Activated B cell treated with CpG ODN at 0.5 μM for 24 hours (primary cell): Measurements from ENCODE around the gene SLC7A5. TPM values are rescaled to one million over a fixed set of nuclear protein-coding genes. Genes with fewer than 3 reads are reported as not detected.

Source experiments
- ATAC-seq: fragments of 200-7000 bp; cut with Tn5 transposase; one replicate; pipeline ENCODE4 v1.10.0; 2021; ENCODE audit warnings: low read depth, mild to moderate bottlenecking, moderate library complexity
- CTCF ChIA-PET: fragments of 350-600 bp; sonication (Branson Sonifier 250); formaldehyde crosslinking; loops from one replicate; lab custom pipeline; 2021; ENCODE audit warnings: antibody characterized with exemption; lab: Charles Lee
- POLR2A ChIA-PET: fragments of 350-600 bp; sonication (Branson Sonifier 250); formaldehyde crosslinking; loops from one replicate; lab custom pipeline; 2021; ENCODE audit warnings: antibody characterized with exemption; lab: Charles Lee
- DNase-seq: peaks from one replicate; pipeline ENCODE4 v3.0.0; 2022
- H3K27ac Mint-ChIP-seq: one replicate; pipeline ENCODE4 v1.8.0; 2020; ENCODE audit warnings: mixed read lengths
- H3K27me3 Mint-ChIP-seq: one replicate; pipeline ENCODE4 v1.8.0; 2021; ENCODE audit warnings: mixed read lengths
- H3K36me3 Mint-ChIP-seq: one replicate; pipeline ENCODE4 v1.8.0; 2021; ENCODE audit warnings: low read depth, mixed read lengths
- H3K4me1 Mint-ChIP-seq: one replicate; pipeline ENCODE4 v1.8.0; 2021; ENCODE audit warnings: mixed read lengths
- H3K4me3 Mint-ChIP-seq: one replicate; pipeline ENCODE4 v1.8.0; 2020; ENCODE audit warnings: mild to moderate bottlenecking, mixed read lengths
- H3K9me3 Mint-ChIP-seq: one replicate; pipeline ENCODE4 v1.8.0; 2020; ENCODE audit warnings: mixed read lengths
- CTCF ChIP-seq: fragments of 200-600 bp; IDR thresholded peaks from one replicate; pipeline ENCODE4 v1.8.0; 2022; ENCODE audit warnings: antibody characterized with exemption, mild to moderate bottlenecking
- intact Hi-C: fragments of 100-400 bp; cut with micrococcal nuclease; formaldehyde crosslinking; loops from one replicate; pipeline ENCODE4 v1.15.1; 2024
- total RNA-seq: library from RNA; stranded (reverse); gene quantifications from 2 replicates; pipeline ENCODE4 v1.2.3, GENCODE V29; 2022

SLC7A5 gene
- total RNA-seq, 1 donor from 2014 or later = 111 TPM

GRCh38 chr16:87853411-87854052 lies 15.8 kb downstream of the SLC7A5 start:
- Mint-ChIP-seq H3K4me3 (peak overlapping the region; percentile 70), H3K36me3 (peaks cover 60% of the 10 kb centered on the region), H3K27ac (peak overlapping the region; percentile 71), H3K9me3 (no peaks in the 10 kb centered on the region), H3K27me3 (no peaks in the 10 kb centered on the region), H3K4me1 (peaks cover 44% of the 10 kb centered on the region)
- intact Hi-C loops = loop anchor here (1.0 to 2.0 kb wide), 2 partner anchors 21 to 43 kb away; no protein-coding TSS in a partner anchor
- peak; percentile 73 for DNase-seq
- no peak for TF ChIP-seq CTCF
- POLR2A ChIA-PET = interaction anchor here (0.7 to 4.4 kb wide), 10 partner anchors 12 to 88 kb away, joined by 3 to 54 read pairs (median 5); partner anchors contain the start of genes KLHDC4 and SLC7A5
- CTCF ChIA-PET = interaction anchor here (1.1 to 1.9 kb wide), 4 partner anchors 15 to 75 kb away, joined by 3 to 13 read pairs (median 9); no protein-coding TSS in a partner anchor
- ATAC-seq = peak; percentile 76

GRCh38 chr16:87851601-87852000 lies 17.7 kb downstream of the SLC7A5 start:
- H3K4me3 Mint-ChIP-seq = no peak overlapping the region
- intact Hi-C loops = no loop called here
- ChIA-PET CTCF (interaction anchor here (1.9 to 4.3 kb wide), 3 partner anchors 19 to 73 kb away, joined by 13 to 49 read pairs (median 44); partner anchors contain the start of gene SLC7A5), POLR2A (interaction anchor here (1.3 to 3.2 kb wide), 3 partner anchors 17 to 73 kb away, joined by 6 to 21 read pairs (median 14); partner anchors contain the start of gene SLC7A5)
- H3K27ac Mint-ChIP-seq = no peak overlapping the region
- H3K27me3 Mint-ChIP-seq = no peaks in the 10 kb centered on the region
- DNase-seq = no peak
- TF ChIP-seq CTCF = no peak
- no peak for ATAC-seq
- H3K36me3 Mint-ChIP-seq = peaks cover 51% of the 10 kb centered on the region
- H3K4me1 Mint-ChIP-seq = peaks cover 35% of the 10 kb centered on the region
- no peaks in the 10 kb centered on the region for H3K9me3 Mint-ChIP-seq

- H3K9me3 Mint-ChIP-seq = no peaks in the 10 kb centered on the region
- no peaks in the 10 kb centered on the region for H3K27me3 Mint-ChIP-seq
- ChIA-PET POLR2A (interaction anchor here (1.3 to 3.2 kb wide), 2 partner anchors 17 to 72 kb away, joined by 6 to 14 read pairs; partner anchors contain the start of gene SLC7A5), CTCF (interaction anchor here (1.3 to 4.3 kb wide), 3 partner anchors 19 to 71 kb away, joined by 5 to 49 read pairs (median 44); partner anchors contain the start of gene SLC7A5)
- intact Hi-C loops = no loop called here
- no peak for TF ChIP-seq CTCF
- ATAC-seq = no peak
- H3K27ac Mint-ChIP-seq = no peak overlapping the region
- H3K4me3 Mint-ChIP-seq = no peak overlapping the region
- H3K4me1 Mint-ChIP-seq = peaks cover 32% of the 10 kb centered on the region
- peaks cover 53% of the 10 kb centered on the region for H3K36me3 Mint-ChIP-seq
- DNase-seq = no peak
Observed at GRCh38 chr16:87851141-87851587, 18.1 kb downstream of the SLC7A5 start.

- peak; percentile 38 for ATAC-seq
- POLR2A ChIA-PET = interaction anchor here (0.5 to 3.2 kb wide), 10 partner anchors 15 to 215 kb away, joined by 3 to 21 read pairs (median 4); partner anchors contain the start of gene SLC7A5
- CTCF ChIA-PET = interaction anchor here (0.9 to 4.3 kb wide), 18 partner anchors 9 to 589 kb away, joined by 3 to 49 read pairs (median 6); partner anchors contain the start of gene SLC7A5
Observed at GRCh38 chr16:87850009-87851006, 19.0 kb downstream of the SLC7A5 start.

More at GRCh38 chr16:87850009-87851006, 19.0 kb downstream of the SLC7A5 start:
- TF ChIP-seq CTCF = peak; percentile 22
- Mint-ChIP-seq H3K27ac (peak overlapping the region; percentile 3), H3K27me3 (no peaks in the 10 kb centered on the region), H3K36me3 (peaks cover 47% of the 10 kb centered on the region), H3K4me3 (no peak overlapping the region), H3K9me3 (no peaks in the 10 kb centered on the region), H3K4me1 (peaks cover 24% of the 10 kb centered on the region)
- intact Hi-C loops = loop anchor here (1.0 kb wide), 3 partner anchors 21 to 71 kb away; no protein-coding TSS in a partner anchor
- peak; percentile 66 for DNase-seq
